Measurements from ENCODE around the gene UBE2N.

The UBE2N gene

DNA sequence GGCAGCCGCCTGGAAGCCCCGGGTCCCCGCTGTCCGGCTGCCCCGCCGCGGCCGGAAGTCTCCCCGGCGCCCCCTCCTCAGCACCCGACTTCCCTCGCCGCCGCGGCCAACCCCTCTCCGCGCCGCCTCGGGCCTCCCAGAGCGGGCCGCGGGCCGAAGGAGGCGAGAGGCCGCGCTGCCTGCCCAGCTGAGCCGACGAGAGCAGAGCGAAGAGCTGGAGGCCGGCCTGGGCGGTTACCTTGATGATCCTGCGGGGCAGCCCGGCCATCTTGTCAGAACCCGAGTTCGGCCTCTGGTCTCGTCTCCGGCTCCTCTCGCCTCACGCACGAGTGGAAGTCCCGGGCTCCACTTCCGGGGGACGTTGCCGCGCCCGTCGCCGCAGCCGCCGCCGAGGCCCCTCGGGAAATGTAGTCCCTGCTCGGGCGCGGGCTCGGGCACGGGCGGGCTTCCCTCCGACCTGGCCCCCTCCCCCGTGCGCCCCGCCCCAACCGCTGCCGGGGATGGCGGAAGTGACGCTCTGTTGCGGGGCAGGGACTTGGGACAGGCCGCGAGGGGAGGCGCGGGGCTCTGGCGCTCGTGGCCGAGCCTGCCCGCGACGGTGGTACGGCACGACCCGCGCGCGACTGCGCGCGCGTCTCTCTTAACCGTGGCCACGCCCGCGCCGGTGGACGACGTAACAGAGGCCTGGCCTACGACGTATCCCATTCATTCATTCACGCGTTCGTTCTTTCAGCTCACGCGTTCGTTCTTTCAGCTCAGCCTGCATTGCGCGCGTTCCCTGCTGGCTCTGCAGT, at the start of gene UBE2N:
TSS of gene UBE2N (minus strand) at position 331 of the 794 bp plus-strand sequence. CDS start at position 268, 63 bp downstream.
- peak; percentile 93 to 95 for DNase-seq

GRCh38 chr12:93484315-93484981, 42.7 kb upstream of the UBE2N start:
- no peak for DNase-seq

GRCh38 chr12:93483151-93483807, 41.5 kb upstream of the UBE2N start:
- no peak for DNase-seq

DNA sequence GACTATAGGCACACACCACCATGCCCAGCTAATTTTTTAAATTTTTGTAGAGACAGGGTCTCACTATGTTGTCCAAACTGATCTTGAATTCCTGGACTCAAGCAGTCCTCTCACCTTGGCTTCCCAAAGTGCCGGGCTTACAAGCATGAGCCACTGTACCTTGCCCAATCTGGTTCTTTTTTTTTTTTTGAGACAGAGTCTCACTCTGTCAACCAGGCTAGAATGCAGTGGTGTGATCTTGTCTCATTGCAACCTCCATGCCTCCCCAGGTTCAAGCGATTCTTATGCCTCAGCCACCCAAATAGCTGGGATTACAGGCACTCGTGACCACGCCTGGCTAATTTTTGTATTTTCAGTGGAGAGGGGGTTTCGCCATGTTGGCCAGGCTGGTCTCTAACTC, 41.0 kb upstream of the UBE2N start:
- no peak for DNase-seq

DNA sequence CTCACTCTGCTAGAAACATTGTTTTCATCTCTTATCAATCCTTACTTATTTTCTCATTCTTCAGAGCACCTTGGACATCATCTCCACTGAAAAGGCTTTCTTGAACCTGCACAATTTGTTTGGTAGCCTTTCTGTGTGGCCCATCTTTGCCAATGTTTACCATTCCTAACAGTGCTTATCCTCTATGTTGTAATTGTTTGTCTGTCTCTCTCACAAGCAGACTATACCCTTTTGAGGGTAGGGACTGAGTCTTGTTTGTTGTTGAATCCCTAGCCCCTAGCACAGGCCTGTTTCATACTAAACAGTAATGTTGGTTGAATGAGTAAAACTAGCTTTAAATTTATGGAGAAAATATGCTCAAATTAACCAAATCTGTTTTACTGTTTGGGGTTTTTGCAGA, 34.8 kb upstream of the UBE2N start:
- no peak for DNase-seq

GRCh38 chr12:93469386-93469785, 27.6 kb upstream of the UBE2N start:
- no peak for DNase-seq

- no peak for DNase-seq
Observed at GRCh38 chr12:93468008-93468371, 26.2 kb upstream of the UBE2N start.

DNA sequence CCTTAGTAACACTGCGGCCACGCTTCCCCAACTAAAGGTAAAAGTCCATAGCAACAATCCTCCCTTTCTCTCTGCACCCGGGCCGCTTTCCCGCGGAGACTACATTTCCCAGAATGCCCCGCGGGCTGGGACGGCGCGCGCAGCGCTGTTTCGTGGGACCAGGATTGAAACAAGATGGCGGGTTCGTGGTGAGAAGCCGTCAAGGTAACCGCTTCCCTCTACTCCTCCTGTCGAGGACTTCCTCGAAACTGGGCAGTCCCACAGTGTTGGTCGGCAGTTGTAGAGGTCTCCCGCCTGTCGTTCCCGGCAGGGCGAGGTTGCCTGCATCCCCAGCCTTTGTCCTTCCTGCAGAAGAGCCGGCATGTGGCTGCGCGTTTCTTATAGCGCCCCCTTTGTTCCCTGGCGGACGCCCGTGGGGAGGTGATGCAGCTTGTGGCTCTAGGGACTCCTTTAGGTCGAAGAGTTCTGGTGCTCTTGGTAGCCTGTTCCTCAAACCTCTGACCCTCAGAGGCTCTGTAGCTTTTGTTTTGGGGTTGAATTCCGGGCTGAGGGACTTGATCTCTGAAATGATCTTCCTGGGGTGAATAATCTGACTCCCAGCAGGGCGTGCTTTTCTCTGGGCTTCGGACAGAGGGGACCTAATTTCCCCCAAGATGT, 25.7 kb upstream of the UBE2N start, which contains the start of gene MRPL42:
TSS of gene MRPL42 (plus strand) at position 164 of the 657 bp plus-strand sequence. CDS start 1,772 bp downstream, outside the sequence.
- DNase-seq, result peak; percentile 91 to 92

GRCh38 chr12:93466625-93467350, 25.0 kb upstream of the UBE2N start:
- DNase-seq, result no peak

GRCh38 chr12:93465841-93466240, 24.1 kb upstream of the UBE2N start:
- no peak for DNase-seq

GRCh38 chr12:93461503-93461902, 19.8 kb upstream of the UBE2N start:
- DNase-seq, result no peak

GRCh38 chr12:93460902-93461301, 19.2 kb upstream of the UBE2N start:
- no peak for DNase-seq

DNA sequence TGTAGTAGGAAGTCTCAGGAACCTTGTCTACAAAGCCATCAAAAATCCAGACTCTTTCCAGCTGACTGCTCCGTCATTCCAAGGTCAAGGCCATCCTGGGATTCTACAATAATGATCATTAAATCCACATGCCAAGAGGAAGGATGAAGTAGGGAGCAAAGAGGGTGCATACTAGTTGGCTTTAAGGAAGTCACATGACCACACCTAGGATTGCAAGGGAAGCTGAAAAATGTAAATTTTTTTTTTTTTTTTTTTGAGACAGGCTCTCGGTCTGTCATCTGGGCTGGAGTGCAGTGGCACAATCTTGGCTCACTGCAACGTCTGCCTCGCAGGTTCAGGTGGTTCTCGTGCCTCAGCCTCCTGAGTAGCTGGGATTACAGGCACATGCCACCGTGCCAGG, 18.3 kb upstream of the UBE2N start:
- DNase-seq, result no peak

DNA sequence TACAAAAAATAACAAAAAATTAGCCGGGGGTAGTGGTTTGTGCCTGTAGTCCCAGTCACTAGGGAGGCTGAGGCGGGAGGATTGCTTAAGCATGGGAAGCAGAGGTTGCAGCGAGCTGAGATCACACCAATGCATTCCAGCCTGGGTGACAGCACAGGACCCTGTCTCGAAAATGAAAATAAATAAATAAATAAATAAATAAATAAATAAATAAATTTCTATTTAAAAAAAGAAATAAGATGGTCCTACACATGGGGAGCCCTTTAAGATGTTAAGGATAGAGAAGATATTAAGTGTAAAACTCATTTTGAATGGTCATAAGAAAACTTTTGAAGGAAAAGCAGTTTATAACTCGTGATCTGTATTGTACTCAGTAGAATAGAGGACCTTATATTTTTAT, 17.4 kb upstream of the UBE2N start:
- DNase-seq, result no peak

- no peak for DNase-seq
Observed at GRCh38 chr12:93456077-93456476, 14.3 kb upstream of the UBE2N start.

GRCh38 chr12:93453633-93454032, 11.9 kb upstream of the UBE2N start:
- DNase-seq, result no peak

DNA sequence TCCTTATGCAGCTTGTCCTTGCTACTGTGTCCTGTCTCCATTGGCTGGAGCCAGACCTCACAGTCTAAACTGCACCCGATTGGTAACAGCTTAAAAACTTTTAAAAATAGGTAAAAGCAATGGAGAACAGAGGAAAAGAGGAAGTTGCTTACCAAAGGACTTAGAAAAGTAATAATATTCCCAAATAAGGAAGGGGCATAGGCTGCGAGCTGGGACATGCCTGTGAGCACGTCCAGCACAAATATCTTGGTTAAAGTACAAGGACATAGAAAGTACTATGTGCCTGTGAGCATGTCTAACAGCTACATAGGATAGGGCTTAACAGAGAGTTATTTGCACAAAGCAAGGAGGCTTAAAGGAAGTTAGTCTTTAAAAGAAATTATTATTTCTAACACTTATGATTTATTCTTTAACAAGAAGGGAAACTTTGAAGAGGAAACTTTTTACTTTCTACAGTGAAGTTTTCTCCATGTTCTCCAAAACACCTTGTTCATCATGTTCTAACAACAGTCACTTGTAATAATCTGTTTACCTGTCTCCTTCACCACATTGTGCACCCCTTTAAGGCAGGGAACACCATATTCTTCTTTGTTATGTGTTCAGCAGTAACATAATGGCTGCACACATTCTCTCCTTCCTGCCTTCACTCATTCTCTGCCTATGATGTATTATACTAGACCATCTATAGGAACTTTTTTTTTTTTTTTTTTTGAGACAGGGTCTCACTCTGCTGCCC, 9.8 kb upstream of the UBE2N start:
- no peak for DNase-seq

DNA sequence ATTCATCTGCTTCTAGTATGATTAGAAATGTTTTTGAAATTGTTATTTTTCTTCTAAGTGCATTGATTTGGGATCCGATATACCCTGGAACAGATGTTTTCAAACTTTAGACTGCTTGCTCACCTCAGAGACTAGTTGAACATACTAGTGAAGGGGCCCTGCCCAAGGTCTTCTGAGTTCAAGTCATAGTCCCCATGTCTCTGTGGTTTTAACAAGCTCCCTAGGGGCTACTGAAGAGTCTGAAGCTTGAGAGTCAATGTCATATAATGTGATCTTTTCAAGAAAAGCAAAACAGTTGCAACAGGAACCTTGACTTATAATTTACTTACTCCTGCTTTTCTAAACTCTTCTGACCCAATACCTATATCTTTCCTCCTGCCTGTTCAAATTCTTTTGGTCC, 7.5 kb upstream of the UBE2N start:
- no peak for DNase-seq

- DNase-seq, result no peak
Observed at GRCh38 chr12:93448796-93449195, 7.0 kb upstream of the UBE2N start.

- DNase-seq, result no peak
Observed at GRCh38 chr12:93447555-93448290, 6.0 kb upstream of the UBE2N start.

DNA sequence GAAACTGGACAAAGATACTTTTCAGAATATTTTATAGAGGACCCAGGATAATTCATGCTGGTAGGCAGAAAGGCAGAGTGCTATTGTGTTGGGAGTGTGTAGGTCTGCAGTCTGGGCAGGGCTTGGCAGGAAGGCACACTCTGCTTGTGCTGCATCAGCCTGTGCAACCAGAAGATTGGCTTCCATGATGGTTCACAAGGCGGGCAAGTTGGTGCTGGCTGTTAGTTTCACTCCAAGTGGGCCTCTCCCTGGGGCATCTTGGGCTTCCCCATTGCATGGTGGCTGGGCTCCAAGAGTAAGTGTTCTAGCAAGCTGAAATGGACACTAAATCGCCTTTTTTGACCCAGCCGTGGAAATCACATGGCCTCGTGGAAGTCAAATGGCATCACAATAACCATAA, 1.8 kb upstream of the UBE2N start:
- DNase-seq, result no peak

Data from stimulated activated CD4-positive, alpha-beta T cell treated with anti-CD3 and anti-CD28 coated beads, Interleukin-2, amount 100 ng/mL, for 48 hours (primary cell).